Embryonic facial prominence (tissue), 1 donor: ENCODE results near the gene ATCAY.

Experiments
- DNase-seq: peaks from one replicate; pipeline ENCODE4 v3.0.0-alpha.2; 2016; ENCODE audit errors: extremely low spot score

ATCAY gene, protein sequence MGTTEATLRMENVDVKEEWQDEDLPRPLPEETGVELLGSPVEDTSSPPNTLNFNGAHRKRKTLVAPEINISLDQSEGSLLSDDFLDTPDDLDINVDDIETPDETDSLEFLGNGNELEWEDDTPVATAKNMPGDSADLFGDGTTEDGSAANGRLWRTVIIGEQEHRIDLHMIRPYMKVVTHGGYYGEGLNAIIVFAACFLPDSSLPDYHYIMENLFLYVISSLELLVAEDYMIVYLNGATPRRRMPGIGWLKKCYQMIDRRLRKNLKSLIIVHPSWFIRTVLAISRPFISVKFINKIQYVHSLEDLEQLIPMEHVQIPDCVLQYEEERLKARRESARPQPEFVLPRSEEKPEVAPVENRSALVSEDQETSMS

GRCh38 chr19:3880471-3881271 lies at the start of gene ATCAY:
Gene ATCAY (plus strand): TSS chr19:3880685. CDS start chr19:3885768, 5,083 bp downstream.
- no peak for DNase-seq

DNA sequence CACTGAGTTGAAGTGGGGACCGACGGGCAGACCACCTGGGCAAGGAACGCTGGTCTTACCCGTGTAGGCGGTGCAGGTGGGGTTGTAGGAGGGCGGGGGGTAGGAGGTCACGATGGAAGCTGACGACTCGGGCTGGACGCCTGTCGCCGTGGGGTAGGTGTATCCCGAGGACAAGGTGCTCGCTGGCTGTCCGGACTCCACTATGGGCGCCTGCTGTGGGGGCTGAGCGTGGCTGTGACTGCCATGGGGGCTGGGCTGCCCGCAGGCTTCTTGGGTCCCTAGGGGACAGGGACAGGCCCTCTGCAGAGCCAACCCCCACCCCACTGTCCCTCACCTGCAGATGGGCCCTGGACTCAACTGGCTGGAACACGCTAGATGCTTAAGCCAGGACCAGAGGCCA lies 48.9 kb upstream of the ATCAY start:
- DNase-seq = no peak

- no peak for DNase-seq
These were observed 48.5 kb upstream of the ATCAY start for GRCh38 chr19:3832001-3832400.

- DNase-seq = no peak
These were observed 46.7 kb upstream of the ATCAY start for GRCh38 chr19:3833578-3834348.

DNA sequence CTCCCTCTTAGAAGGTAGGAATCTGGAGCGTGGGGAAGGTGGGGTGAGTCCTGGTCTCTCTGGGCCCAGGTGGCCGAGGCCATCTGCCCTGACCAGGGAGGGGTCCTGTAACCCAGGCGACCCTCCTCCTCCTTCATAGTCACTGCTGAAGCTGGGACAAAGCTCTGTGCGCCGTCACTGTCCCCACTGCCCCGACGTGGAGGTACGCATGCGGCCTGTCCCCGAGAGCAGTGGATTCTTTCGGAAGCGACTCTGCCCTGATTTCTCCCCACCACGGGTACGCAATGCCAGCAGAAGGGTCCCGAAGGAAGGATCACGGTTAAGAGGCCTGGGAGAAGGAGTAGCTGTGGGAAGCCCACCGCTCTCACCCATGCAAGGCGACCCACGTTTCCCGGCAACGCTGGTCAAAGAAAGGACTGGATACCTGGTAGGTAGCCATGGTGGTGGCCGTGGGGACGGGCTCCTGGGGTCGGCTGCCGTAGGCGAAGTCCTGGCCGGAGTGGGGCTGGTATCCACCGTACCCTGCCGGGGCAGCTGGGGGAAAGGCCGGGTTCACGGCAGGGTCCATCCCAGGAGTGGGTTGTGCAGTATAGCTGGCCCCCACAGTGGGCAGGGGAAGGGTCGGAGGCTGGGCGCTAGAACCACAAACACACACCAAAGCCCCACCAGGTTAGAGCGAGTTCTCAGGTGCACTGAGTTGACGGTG lies 46.0 kb upstream of the ATCAY start:
- DNase-seq = no peak

DNA sequence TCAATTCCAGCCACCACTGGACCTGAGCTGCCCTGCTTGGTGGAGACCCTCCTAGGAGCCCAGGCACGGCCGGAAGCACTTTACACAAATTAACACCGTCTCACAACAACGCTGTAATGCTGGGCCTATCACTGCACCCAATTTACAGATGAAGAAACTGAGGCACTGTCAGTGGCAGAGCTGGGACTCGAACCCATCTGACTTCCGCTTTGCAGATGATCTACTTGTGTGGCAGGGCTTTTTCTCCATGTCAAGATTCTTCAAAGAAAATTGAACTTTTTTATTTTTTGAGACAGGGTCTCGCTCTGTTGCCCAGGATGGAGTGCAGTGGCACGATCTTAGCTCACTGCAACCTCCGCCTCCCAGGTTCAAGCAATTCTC lies 45.4 kb upstream of the ATCAY start:
- no peak for DNase-seq

DNA sequence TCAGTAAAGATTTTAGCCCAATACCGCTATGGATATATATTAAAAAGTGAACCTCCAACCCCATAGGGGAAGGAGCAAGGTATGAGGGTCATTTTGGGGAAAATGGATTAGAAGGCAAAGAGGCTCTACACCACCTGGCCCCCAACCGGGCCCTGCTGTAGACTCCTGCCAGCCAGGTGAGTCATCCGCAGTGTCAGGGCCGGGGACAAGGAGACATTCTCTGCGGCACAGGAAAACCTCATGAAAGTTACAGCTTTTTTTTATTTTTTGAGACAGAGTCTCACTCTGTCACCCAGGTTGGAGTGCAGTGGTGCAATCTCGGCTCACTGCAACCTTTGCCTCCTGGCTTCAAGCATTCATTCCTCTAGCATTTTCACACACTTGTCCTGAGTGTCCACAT lies 43.6 kb upstream of the ATCAY start:
- DNase-seq = no peak

DNA sequence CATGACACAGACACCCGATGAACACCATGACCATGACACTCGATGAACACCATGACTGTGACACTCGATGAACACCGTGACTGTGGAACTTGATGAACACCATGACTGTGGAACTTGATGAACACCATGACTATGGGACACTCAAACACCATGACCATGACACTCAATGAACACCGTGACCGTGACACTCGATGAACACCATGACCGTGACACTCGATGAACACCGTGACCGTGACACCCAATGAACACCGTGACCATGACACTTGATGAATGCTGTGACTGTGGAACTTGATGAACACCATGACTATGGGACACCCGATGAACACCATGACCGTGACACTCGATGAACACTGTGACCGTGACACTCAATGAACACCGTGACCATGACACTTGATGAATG lies 43.2 kb upstream of the ATCAY start:
- no peak for DNase-seq

DNA sequence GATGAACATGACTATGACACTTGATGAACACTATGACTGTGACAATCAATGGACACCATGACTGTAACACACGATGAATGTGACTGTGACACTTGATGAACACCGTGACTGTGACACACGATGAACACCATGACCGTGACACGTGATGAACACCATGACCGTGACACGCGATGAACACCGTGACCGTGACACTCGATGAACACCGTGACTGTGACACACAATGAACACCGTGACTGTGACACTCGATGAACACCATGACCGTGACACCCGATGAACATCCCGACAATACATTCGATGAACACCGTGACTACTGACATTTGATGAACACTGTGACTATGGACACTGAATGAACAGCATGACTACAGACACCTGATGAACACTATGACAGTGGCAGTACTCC lies 42.6 kb upstream of the ATCAY start:
- DNase-seq = no peak

- DNase-seq = no peak
These were observed 41.8 kb upstream of the ATCAY start for GRCh38 chr19:3838661-3839060.

- no peak for DNase-seq
These were observed 40.5 kb upstream of the ATCAY start for GRCh38 chr19:3839941-3840340.

- DNase-seq = no peak
These were observed 39.7 kb upstream of the ATCAY start for GRCh38 chr19:3840804-3841203.

- DNase-seq = no peak
These were observed 37.5 kb upstream of the ATCAY start for GRCh38 chr19:3842948-3843347.

- DNase-seq = no peak
These were observed 35.9 kb upstream of the ATCAY start for GRCh38 chr19:3844596-3844995.

GRCh38 chr19:3849092-3849491 lies 31.4 kb upstream of the ATCAY start:
- no peak for DNase-seq

DNA sequence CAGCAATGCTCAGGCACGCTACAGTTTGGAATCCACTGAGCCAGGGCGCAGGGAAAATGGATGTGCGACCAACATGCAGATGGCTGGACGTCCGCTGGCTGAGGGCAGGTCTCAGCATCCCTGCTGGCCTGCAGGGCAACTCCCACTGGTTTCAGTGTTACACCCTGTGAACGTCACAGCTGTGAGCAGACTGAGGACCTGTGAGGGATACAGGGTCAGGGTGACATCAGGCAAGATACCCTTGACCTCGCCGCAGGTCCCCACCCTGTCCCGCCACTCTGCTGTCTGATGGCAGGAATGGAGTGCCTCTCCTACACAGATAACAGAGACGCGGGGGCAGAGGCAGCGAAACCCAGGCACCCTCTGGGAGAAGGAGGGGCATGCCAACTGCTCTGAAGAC lies 30.7 kb upstream of the ATCAY start:
- no peak for DNase-seq

DNA sequence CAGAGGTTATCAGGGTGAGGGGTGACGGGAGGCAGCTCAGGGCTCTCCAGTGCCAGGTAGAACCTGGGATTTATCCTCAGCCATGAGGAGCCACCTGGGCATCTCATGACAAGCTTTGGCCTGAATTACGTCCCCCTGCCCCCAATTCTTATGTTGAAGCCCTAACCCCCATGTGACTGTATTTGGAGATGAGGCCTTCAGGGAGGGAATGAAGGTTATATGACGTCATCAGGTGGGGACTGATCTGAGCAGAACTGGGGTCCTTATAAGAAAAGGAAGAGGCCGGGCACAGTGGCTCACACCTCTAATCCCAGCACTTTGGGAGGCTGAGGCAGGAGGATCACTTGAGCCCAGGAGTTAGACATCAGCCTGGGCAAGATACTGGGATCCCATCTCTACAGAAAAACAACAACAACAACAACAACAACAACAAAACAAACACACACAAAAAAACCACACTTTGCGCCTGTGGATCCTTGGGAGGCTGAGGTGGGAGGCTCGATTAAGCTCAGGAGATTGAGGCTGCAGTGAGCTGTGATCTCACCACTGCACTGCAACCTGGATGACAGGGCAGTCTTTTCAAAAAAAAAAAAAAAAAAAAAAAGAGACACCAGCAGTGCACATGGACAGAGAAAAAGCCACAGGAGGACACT lies 30.0 kb upstream of the ATCAY start:
- no peak for DNase-seq

- DNase-seq = no peak
These were observed 29.0 kb upstream of the ATCAY start for GRCh38 chr19:3851254-3852176.

- DNase-seq = no peak
These were observed 28.3 kb upstream of the ATCAY start for GRCh38 chr19:3852177-3852511.

GRCh38 chr19:3852614-3853254 lies 27.8 kb upstream of the ATCAY start:
- no peak for DNase-seq
